Measurements from ENCODE around the gene TCP11L2.

Gene TCP11L2

GRCh38 chr12:106364261-106364660 lies 61.7 kb downstream of the TCP11L2 start:
- H3K27ac ChIP-seq (replicated peaks), result no peak overlapping the region
- no peak for DNase-seq (ENCODE audit: low read depth in 1 of 2, low spot score in 1 of 2)
- H3K27me3 ChIP-seq (ENCODE audit: insufficient read depth, poor library complexity, severe bottlenecking), result no peaks in the 10 kb centered on the region
- TF ChIP-seq REST (IDR thresholded peaks at IDR 0.05; ENCODE audit: insufficient replicate concordance, low read depth) (no peak), SPI1 (IDR thresholded peaks at IDR 0.05; ENCODE audit: borderline replicate concordance, low read depth) (no peak), GABPA (IDR thresholded peaks at IDR 0.05; ENCODE audit: low read depth) (no peak), POLR2AphosphoS5 (IDR thresholded peaks at IDR 0.05; ENCODE audit: low read depth) (no peak), CTCF (IDR thresholded peaks at IDR 0.05; ENCODE audit: insufficient read depth, low read length) (no peak)
- H3K4me3 ChIP-seq (replicated peaks; ENCODE audit: insufficient read depth, low read length), result no peak overlapping the region

GRCh38 chr12:106369624-106370346 lies 67.3 kb downstream of the TCP11L2 start:
- TF ChIP-seq REST (IDR thresholded peaks at IDR 0.05; ENCODE audit: insufficient replicate concordance, low read depth) (no peak), POLR2AphosphoS5 (IDR thresholded peaks at IDR 0.05; ENCODE audit: low read depth) (no peak), CTCF (IDR thresholded peaks at IDR 0.05; ENCODE audit: insufficient read depth, low read length) (no peak), SPI1 (IDR thresholded peaks at IDR 0.05; ENCODE audit: borderline replicate concordance, low read depth) (no peak), GABPA (IDR thresholded peaks at IDR 0.05; ENCODE audit: low read depth) (no peak)

GRCh38 chr12:106378788-106379187 lies 76.3 kb downstream of the TCP11L2 start:
- H3K27ac ChIP-seq (replicated peaks), result no peak overlapping the region
- DNase-seq (ENCODE audit: low read depth in 1 of 2, low spot score in 1 of 2), result no peak
- no peak overlapping the region for H3K4me3 ChIP-seq (replicated peaks; ENCODE audit: insufficient read depth, low read length)
- TF ChIP-seq CTCF (IDR thresholded peaks at IDR 0.05; ENCODE audit: insufficient read depth, low read length), result no peak
- TF ChIP-seq REST (IDR thresholded peaks at IDR 0.05; ENCODE audit: insufficient replicate concordance, low read depth), result no peak
- no peak for TF ChIP-seq SPI1 (IDR thresholded peaks at IDR 0.05; ENCODE audit: borderline replicate concordance, low read depth)
- no peak for TF ChIP-seq GABPA (IDR thresholded peaks at IDR 0.05; ENCODE audit: low read depth)
- no peak for TF ChIP-seq POLR2AphosphoS5 (IDR thresholded peaks at IDR 0.05; ENCODE audit: low read depth)
- no peaks in the 10 kb centered on the region for H3K27me3 ChIP-seq (ENCODE audit: insufficient read depth, poor library complexity, severe bottlenecking)

More at GRCh38 chr12:106369624-106370346, 67.3 kb downstream of the TCP11L2 start:
- Histone ChIP-seq H3K27ac (replicated peaks) (no peak overlapping the region), H3K4me3 (replicated peaks; ENCODE audit: insufficient read depth, low read length) (no peak overlapping the region), H3K27me3 (ENCODE audit: insufficient read depth, poor library complexity, severe bottlenecking) (no peaks in the 10 kb centered on the region)
- no peak for DNase-seq (ENCODE audit: low read depth in 1 of 2, low spot score in 1 of 2)

Data from HL-60 (cell line).